GM19467 (cell line): ENCODE data around the gene EFCAB3.
A peak's percentile ranks its signal among the peaks of the same experiment; 100 is the strongest.
"Not testable (repeated sequence)": the region's sequence is repeated elsewhere in the genome, so short reads cannot be mapped to it uniquely, and the experiment has no call there.

Source experiments
- ATAC-seq: cut with Tn5 transposase; IDR thresholded peaks from one replicate; pipeline ENCODE4 v1.9.1; 2021; ENCODE audit warnings: mild to moderate bottlenecking, moderate library complexity; ENCODE audit not compliant: unreplicated experiment

Gene EFCAB3

DNA sequence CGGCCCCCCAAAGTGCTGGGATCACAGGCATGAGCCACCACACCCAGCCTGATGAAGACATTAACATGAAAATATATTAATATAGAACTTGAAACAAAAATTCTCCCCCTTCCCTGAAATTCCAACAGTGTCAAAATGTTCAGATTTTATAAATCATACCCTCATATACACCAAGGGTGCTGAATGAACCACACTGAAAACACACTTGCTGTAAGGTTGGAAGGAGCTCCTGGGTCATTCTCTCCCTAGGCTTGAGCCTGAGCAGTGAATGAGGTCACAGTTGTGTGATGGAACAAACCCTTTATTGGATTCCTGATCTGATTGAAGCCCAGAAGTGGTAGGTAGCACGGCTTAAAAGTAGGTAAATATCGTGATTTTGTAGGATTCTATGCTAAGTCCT, at the start of gene EFCAB3:
EFCAB3 (plus strand) TSS at position 301 of the 400 bp plus-strand sequence. CDS start 2,427 bp downstream, outside the sequence.
- no peak for ATAC-seq

DNA sequence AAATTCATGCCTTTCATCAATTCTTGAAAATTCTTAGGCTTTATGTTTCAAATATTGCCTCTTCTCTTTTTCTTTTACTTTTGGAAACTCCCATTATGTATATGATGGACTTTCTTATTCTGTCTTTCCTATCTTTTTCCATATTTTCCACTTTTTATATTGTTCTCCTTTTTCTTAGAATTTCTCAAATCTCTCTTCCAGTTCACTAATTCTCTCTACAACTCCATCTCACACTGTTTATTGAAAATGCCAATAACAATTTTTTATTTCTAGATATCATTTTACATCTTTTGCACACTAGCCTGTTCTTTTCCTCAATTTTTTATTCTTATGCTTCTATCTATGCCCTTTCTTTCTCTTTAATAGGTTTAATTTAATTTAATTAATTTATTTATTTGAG, 43.8 kb upstream of the EFCAB3 start:
- no peak for ATAC-seq

GRCh38 chr17:62343764-62344270, 36.5 kb upstream of the EFCAB3 start:
- no peak for ATAC-seq

DNA sequence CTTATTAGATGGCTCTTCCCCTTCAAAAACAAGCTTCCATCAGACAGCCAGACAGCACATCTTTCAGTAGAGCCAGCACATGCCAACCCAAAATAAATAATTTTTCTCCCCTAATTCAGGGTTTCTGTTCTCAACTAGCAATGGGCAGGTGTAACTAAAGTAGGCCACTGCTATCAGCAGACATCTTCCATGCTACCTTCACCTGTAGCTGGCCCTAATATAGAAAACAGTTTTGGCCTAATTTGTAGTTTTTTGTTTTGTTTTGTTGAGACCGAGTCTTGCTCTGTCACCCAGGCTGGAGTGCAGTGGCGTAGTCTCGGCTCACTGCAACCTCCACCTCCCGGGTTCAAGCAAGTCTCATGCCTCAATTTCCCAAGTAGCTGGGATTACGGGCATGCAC, 29.2 kb upstream of the EFCAB3 start:
- no peak for ATAC-seq

GRCh38 chr17:62366191-62366590, 14.2 kb upstream of the EFCAB3 start:
- ATAC-seq, result no peak

GRCh38 chr17:62381561-62381960, 1.2 kb downstream of the EFCAB3 start:
- no peak for ATAC-seq

GRCh38 chr17:62388856-62389255, 8.5 kb downstream of the EFCAB3 start:
- no peak for ATAC-seq

DNA sequence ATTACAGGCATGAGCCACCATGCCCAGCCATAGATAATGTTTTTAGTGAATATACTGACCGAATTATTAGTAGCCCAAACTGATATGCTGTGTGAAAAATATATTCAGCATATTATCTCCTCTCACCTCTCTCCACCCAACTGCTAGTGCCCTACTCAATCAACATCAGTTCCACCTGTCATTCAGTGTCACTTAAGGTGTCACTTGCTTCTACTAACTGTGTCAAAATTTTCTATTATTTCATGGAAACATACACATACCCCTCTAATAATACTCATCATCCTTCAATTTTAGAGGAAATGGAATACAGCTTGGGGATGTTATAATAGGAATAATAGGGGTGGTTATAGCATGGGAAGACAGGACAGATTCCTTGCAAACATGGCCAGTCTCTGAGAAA, 12.6 kb downstream of the EFCAB3 start:
- no peak for ATAC-seq

- ATAC-seq, result no peak
These were observed 18.5 kb downstream of the EFCAB3 start for GRCh38 chr17:62398891-62399290.

DNA sequence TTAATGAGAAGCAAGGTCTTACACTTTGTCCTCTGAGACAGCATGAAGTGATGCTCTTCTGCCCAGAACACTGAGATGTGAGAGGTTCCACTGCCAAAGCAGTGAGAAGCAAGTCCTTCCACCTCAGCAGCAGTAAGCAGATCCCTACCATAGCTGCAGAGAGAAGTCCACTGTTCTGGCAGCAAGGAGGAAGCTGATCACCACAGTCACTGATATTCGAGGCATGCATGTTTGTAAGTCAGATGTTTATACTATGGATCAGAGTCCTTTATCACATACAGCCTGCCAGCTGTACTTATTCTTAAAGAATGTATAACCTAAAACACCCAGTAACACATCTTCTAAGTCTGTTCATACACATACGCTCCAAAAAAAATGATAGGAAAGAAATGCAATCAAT, 25.1 kb downstream of the EFCAB3 start:
- ATAC-seq, result no peak

DNA sequence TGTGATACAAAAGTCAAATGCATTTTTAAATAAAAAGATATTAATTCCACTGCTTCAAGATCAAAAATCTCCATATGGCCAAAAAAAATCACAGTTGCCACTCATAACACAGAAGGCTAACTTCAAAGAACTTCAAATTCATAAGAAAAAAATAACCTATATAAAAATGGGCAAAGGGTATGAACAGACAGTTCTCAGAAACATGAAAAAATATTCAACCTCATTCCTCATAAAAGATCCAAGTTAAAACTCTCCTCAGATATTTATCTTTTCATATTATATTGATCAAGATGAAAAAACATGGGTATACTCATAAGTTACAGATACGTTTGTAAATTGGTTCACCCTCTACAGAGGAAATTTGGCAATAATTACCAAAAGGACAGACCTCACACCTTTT, 32.7 kb downstream of the EFCAB3 start:
- ATAC-seq, result not testable (repeated sequence)

DNA sequence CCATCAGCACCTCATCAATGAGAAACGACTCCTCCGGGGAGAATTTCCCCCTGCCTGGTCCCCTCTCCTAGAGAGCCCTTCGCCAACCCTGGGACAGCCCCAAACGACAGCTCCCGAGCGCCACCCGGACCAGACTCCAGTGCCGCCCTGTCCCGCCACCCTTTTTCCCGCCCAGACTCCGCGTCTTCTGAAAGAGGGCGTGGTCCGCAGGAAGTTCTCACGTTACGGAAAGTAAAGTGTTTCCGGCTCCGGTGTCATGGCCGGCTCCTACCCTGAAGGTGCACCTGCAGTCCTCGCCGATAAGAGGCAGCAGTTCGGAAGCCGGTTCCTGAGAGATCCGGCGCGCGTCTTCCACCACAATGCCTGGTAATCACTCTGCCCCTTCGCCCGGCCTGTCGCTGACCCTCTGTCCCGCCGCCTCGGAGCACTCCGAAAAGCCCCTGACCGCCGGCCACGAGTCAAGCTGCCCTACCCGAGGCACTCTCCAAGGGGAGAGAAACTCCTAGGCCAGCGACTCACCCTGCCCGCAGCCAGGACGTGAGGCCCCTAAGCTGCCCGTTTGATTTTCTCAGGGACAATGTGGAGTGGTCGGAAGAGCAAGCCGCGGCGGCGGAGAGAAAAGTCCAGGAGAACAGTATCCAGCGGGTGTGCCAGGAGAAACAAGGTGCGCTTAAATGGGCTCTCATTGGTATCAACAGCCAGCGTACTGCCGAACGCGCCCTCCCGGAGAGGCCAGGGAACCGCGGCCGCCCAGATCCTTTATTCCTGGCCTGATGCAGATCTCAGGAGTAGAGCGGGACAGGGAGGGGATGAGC, 43.5 kb downstream of the EFCAB3 start, which contains the start of gene METTL2A:
METTL2A (plus strand) TSS at position 251 of the 815 bp plus-strand sequence; CDS start at position 257, 6 bp downstream.
- peak; percentile 94 for ATAC-seq

GRCh38 chr17:62426214-62426613, 45.9 kb downstream of the EFCAB3 start:
- ATAC-seq, result not testable (repeated sequence)

DNA sequence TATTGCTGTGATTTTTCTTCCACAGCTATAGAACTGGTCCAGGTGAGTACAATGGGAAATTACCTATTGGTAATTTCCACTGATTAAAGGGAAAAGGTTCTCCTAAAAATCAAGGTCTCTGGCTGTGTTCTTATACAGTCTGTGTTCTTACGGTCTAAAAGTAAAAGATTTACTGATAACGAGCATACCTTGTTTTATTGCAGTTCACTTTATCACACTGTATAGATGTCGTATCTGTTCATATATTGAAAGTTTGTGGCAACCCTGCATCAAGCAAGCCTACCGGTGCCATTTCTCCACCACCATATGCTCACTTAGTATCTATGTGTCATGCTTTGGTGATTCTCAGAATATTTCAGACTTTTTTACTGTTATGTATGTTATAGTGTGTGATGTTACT, 54.9 kb downstream of the EFCAB3 start:
- ATAC-seq, result not testable (repeated sequence)

- ATAC-seq, result not testable (repeated sequence)
These were observed 60.8 kb downstream of the EFCAB3 start for GRCh38 chr17:62441181-62441580.

DNA sequence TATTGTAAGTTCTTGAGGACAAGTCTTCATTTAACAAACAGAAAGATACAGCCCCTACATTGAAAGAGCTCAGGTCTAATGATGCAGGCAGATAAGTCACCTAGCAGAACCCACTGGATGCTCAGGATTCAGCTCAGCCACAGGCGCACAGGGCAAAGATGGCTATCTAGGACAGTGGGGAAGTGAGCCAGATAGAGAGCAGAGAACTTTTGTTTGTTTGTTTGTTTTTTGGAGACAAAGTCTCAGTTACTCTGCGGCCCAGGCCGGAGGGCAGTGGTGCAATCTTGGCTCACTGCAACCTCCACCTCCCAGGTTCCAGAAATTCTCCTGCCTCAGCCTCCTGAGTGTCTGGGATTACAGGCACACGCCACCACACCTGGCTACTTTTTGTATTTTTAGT, 63.7 kb downstream of the EFCAB3 start:
- no peak for ATAC-seq

- not testable (repeated sequence) for ATAC-seq
These were observed 65.4 kb downstream of the EFCAB3 start for GRCh38 chr17:62445791-62446190.

DNA sequence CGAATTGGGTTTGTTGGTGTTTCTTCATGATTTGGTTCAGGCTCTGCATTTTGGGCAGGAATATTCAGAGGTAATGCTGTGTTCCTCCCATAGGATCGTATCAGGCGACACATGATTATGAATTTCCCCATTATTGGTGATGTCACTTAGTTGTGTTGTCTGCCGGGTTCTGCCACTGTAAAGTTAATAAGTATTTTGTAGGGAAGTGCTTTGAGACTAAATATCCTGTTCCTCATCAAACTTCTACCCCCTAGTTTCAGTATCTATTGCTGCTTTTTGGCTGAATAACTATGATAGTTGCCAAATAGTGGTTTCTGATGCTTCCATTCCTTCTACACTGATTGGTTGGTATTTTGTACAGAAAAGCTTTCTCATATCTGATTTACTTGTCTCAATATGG, 71.8 kb downstream of the EFCAB3 start:
- not testable (repeated sequence) for ATAC-seq

DNA sequence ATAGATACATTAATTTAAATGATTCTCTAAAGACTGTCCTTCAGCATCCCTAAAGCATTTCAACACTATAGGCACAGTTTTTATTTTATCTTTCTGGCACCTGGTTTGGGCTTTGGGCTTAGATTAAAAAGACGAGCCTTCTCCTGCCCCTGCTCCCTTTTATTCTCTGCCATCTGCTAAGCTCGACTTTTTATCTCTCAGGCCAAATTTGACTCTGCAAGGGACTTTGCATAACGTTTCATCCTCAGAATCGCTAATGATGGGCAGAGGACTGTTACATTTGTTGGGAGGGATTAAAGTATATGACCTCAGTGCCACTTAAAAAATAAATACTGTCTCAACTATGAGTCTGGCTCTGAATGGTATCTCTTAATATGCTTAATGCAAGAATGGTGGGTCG, 72.7 kb downstream of the EFCAB3 start:
- not testable (repeated sequence) for ATAC-seq

DNA sequence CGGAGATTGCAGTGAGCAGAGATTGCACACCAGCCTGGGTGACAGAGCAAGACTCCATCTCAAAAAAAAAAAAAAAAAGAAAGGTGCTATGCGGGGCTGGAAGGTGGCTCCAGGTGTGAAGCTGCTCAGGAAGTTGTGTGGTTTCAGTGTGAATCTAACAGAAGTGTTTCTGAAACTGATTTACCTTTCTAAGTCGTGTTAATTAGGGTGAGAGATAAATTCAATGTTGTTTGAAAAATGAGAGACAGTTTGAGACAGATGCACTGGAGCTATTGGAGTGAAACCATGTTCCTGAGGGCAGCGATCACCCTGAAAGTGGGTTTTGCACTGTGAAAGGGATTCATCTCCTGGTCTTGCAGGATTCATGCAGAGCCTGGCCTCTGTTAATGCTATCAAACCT, 73.3 kb downstream of the EFCAB3 start:
- peak; percentile 37 for ATAC-seq

DNA sequence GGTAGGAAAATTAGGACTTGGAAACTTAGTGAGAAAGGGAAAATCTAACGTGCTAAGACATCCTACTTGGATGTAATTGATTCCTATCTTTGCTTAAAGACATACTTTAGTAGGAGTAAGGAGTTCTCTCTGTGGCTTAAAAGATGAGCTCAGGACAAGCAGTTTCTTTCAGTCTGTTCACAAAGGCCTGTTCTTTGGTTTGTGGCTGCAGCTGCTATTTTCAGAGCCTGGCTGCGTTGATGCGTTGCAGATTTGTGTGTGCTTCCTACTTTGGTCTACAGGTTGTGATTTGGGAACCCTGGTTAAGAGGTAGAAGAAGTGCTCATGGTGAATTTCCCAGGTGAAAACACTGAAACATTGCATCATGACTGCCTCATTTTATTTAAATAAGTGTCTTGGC, 73.8 kb downstream of the EFCAB3 start:
- peak; percentile 38 for ATAC-seq

- no peak for ATAC-seq
These were observed 75.7 kb downstream of the EFCAB3 start for GRCh38 chr17:62456016-62456415.
